ENCODE results near the gene TAF4. TPM values are rescaled to one million over a fixed set of nuclear protein-coding genes. Genes with fewer than 3 reads are reported as not detected.
A peak's percentile ranks its signal among the peaks of the same experiment; 100 is the strongest.

Gene TAF4
- total RNA-seq, 4 donors from 2014 or later: 12.0 to 19.9 (median 16.2) TPM

- H3K4me1 ChIP-seq: peaks cover 36 to 41% (median 38%) of the 10 kb centered on the region in 4 donors
- no peak for TF ChIP-seq CTCF (IDR thresholded peaks at IDR 0.05)
- TF ChIP-seq POLR2AphosphoS5 (IDR thresholded peaks at IDR 0.05): no peak
- no peak for TF ChIP-seq EP300 (IDR thresholded peaks at IDR 0.05)
- H3K9me3 ChIP-seq: no peaks in the 10 kb centered on the region
- H3K27ac ChIP-seq (replicated peaks in 1 of 4): peak overlapping the region; percentile 84 to 93 (median 90)
- H3K4me3 ChIP-seq: peak overlapping the region; percentile 67 to 86 (median 74)
- H3K36me3 ChIP-seq: no peaks in the 10 kb centered on the region
- under 1% methylated on average over 31 of the region's 47 CpGs for WGBS
- intact Hi-C loops (cut with DNase I): no loop called here
- DNase-seq (ENCODE audit: extremely low spot score): no peak
- no peaks in the 10 kb centered on the region for H3K27me3 ChIP-seq
Measured at GRCh38 chr20:62066339-62066982, 780 bp upstream of the TAF4 start.

- WGBS: 0% methylated on average over 5 of the region's 165 CpGs
- H3K9me3 ChIP-seq: no peaks in the 10 kb centered on the region
- peaks cover 36 to 48% (median 40%) of the 10 kb centered on the region in 4 donors for H3K4me1 ChIP-seq
- DNase-seq (ENCODE audit: extremely low spot score): no peak
- TF ChIP-seq POLR2A (IDR thresholded peaks at IDR 0.05; ENCODE audit: low read depth) (no peak), EP300 (IDR thresholded peaks at IDR 0.05) (no peak), CTCF (IDR thresholded peaks at IDR 0.05) (no peak), POLR2AphosphoS5 (IDR thresholded peaks at IDR 0.05) (no peak)
- no peaks in the 10 kb centered on the region for H3K27me3 ChIP-seq
- intact Hi-C loops (cut with DNase I): loop anchor here (5.0 kb wide), 2 partner anchors 43 to 72 kb away; no protein-coding TSS in a partner anchor
- H3K27ac ChIP-seq (replicated peaks in 1 of 4): peak overlapping the region; percentile 75 to 93 (median 87)
- no peaks in the 10 kb centered on the region for H3K36me3 ChIP-seq
- peak overlapping the region; percentile 67 to 86 (median 74) for H3K4me3 ChIP-seq
Measured at GRCh38 chr20:62064770-62065673, 659 bp downstream of the TAF4 start.

GRCh38 chr20:62063981-62064769 is 1.5 kb downstream of the TAF4 start:
- H3K36me3 ChIP-seq: no peaks in the 10 kb centered on the region
- 23% methylated on average over 25 of the region's 60 CpGs for WGBS
- TF ChIP-seq POLR2AphosphoS5 (IDR thresholded peaks at IDR 0.05) (peak in 1 of 2 donors; percentile 13), EP300 (IDR thresholded peaks at IDR 0.05) (no peak)
- H3K4me3 ChIP-seq: peak overlapping the region; percentile 54 to 66 (median 56)
- H3K9me3 ChIP-seq: no peaks in the 10 kb centered on the region
- DNase-seq (ENCODE audit: extremely low spot score): no peak
- peak overlapping the region in 1 of 4 donors; percentile 8 for H3K27ac ChIP-seq (replicated peaks in 1 of 4)
- no peaks in the 10 kb centered on the region for H3K27me3 ChIP-seq
- intact Hi-C loops (cut with DNase I): loop anchor here (5.0 kb wide), 2 partner anchors 42 to 73 kb away; no protein-coding TSS in a partner anchor
- H3K4me1 ChIP-seq: peaks cover 36 to 49% (median 42%) of the 10 kb centered on the region in 4 donors

- H3K4me3 ChIP-seq: peak overlapping the region; percentile 54 to 66 (median 56)
- WGBS: 61% methylated on average over 29 of the region's 39 CpGs
- H3K27ac ChIP-seq (replicated peaks in 1 of 4): peak overlapping the region in 1 of 4 donors; percentile 8
- H3K36me3 ChIP-seq: no peaks in the 10 kb centered on the region
- DNase-seq (ENCODE audit: extremely low spot score): no peak
- TF ChIP-seq POLR2A (IDR thresholded peaks at IDR 0.05; ENCODE audit: low read depth) (no peak), POLR2AphosphoS5 (IDR thresholded peaks at IDR 0.05) (no peak), EP300 (IDR thresholded peaks at IDR 0.05) (no peak), CTCF (IDR thresholded peaks at IDR 0.05) (no peak)
- intact Hi-C loops (cut with DNase I): loop anchor here (5.0 kb wide), 2 partner anchors 41 to 74 kb away; no protein-coding TSS in a partner anchor
- no peaks in the 10 kb centered on the region for H3K9me3 ChIP-seq
- no peaks in the 10 kb centered on the region for H3K27me3 ChIP-seq
- H3K4me1 ChIP-seq: peaks cover 36 to 49% (median 42%) of the 10 kb centered on the region in 4 donors
Measured at GRCh38 chr20:62063315-62063980, 2.2 kb downstream of the TAF4 start.
